Peyer's patch (tissue), 4 donors: ENCODE results near the gene GASK1A. TPM values are rescaled to one million over a fixed set of nuclear protein-coding genes. Genes with fewer than 3 reads are reported as not detected.

ENCODE experiments used
- DNase-seq, 3 donors: peaks; one replicate each; pipeline ENCODE4 v3.0.0-alpha.2; 2017 to 2019
- H3K27ac ChIP-seq, 4 donors: fragments of 200-600 bp; sonication (generic); one replicate each; pipeline ENCODE4 v1.5.1; 2016 to 2019
- H3K27me3 ChIP-seq, 2 donors: fragments of 200-600 bp; sonication (generic); one replicate each; pipeline ENCODE4 v1.5.1; 2019
- H3K36me3 ChIP-seq, 3 donors: fragments of 200-600 bp; sonication (generic); one replicate each; pipeline ENCODE4 v1.5.1; 2016 to 2019
- H3K4me1 ChIP-seq, 4 donors: fragments of 200-600 bp; sonication (generic); one replicate each; pipeline ENCODE4 v1.5.1; 2016 to 2019
- H3K4me3 ChIP-seq, 4 donors: fragments of 200-600 bp; sonication (generic); 1 replicate in 3 of 4; 2 replicates in 1 of 4; pipeline ENCODE4 v1.5.1; 2016 to 2019; ENCODE audit warnings: mild to moderate bottlenecking in 1 of 4
- H3K9me3 ChIP-seq, 4 donors: fragments of 200-600 bp; sonication (generic); one replicate each; pipeline ENCODE4 v1.5.1; 2016 to 2019; ENCODE audit warnings: mild to moderate bottlenecking in 1 of 4
- CTCF ChIP-seq, 6 experiments: fragments of 450-650 bp in 4 of 6; fragments of 200-600 bp in 2 of 6; sonication (generic) in 1 of 6; IDR thresholded peaks; one replicate each; pipeline ENCODE4 v1.5.1; 2017 to 2019; ENCODE audit warnings: antibody characterized with exemption in 6 of 6, mild to moderate bottlenecking in 3 of 6, moderate library complexity in 1 of 6
- POLR2A ChIP-seq, 2 donors: fragments of 450-650 bp; IDR thresholded peaks; one replicate each; pipeline ENCODE4 v1.5.1; 2017; ENCODE audit warnings: antibody characterized with exemption in 2 of 2, mild to moderate bottlenecking in 2 of 2, moderate library complexity in 2 of 2
- total RNA-seq, 4 donors: library from RNA; depleted of rRNA; stranded (reverse); fragments of >200 nt; gene quantifications; one replicate each; pipeline ENCODE4 v1.1.0, GENCODE V29; 2016

The GASK1A gene
- total RNA-seq, 4 donors from 2014 or later, result 1.8 to 9.1 (median 6.3) TPM

- H3K4me3 ChIP-seq, result no peak overlapping the region
- peaks cover 0 to under 1% (median 0%) of the 10 kb centered on the region in 4 donors for H3K4me1 ChIP-seq
- H3K27me3 ChIP-seq, result no peaks in the 10 kb centered on the region
- H3K9me3 ChIP-seq, result no peaks in the 10 kb centered on the region
- H3K27ac ChIP-seq, result no peak overlapping the region
- no peaks in the 10 kb centered on the region for H3K36me3 ChIP-seq
- TF ChIP-seq POLR2A (IDR thresholded peaks at IDR 0.05) (no peak), CTCF (IDR thresholded peaks at IDR 0.05) (no peak)
- no peak for DNase-seq
Measured at GRCh38 chr3:43006825-43007224, 27.7 kb downstream of the GASK1A start.

GRCh38 chr3:43009547-43009946 is 30.4 kb downstream of the GASK1A start:
- no peak for DNase-seq
- H3K9me3 ChIP-seq, result peaks cover 0 to 4% (median 0%) of the 10 kb centered on the region in 4 donors
- H3K27ac ChIP-seq, result no peak overlapping the region
- no peaks in the 10 kb centered on the region for H3K27me3 ChIP-seq
- H3K4me1 ChIP-seq, result no peaks in the 10 kb centered on the region
- TF ChIP-seq CTCF (IDR thresholded peaks at IDR 0.05), result no peak
- no peak overlapping the region for H3K4me3 ChIP-seq
- no peaks in the 10 kb centered on the region for H3K36me3 ChIP-seq

GRCh38 chr3:43010638-43011037 is 31.5 kb downstream of the GASK1A start:
- Histone ChIP-seq H3K27me3 (no peaks in the 10 kb centered on the region), H3K36me3 (no peaks in the 10 kb centered on the region), H3K9me3 (peaks cover 0 to 4% (median 0%) of the 10 kb centered on the region in 4 donors), H3K4me1 (no peaks in the 10 kb centered on the region), H3K4me3 (no peak overlapping the region), H3K27ac (no peak overlapping the region)
- no peak for DNase-seq
- TF ChIP-seq POLR2A (IDR thresholded peaks at IDR 0.05) (no peak), CTCF (IDR thresholded peaks at IDR 0.05) (no peak)

GRCh38 chr3:43011638-43012037 is 32.5 kb downstream of the GASK1A start:
- no peak for TF ChIP-seq POLR2A (IDR thresholded peaks at IDR 0.05)
- no peaks in the 10 kb centered on the region for H3K27me3 ChIP-seq
- no peaks in the 10 kb centered on the region for H3K4me1 ChIP-seq
- no peak overlapping the region for H3K27ac ChIP-seq
- no peak overlapping the region for H3K4me3 ChIP-seq
- no peak for DNase-seq
- H3K36me3 ChIP-seq, result no peaks in the 10 kb centered on the region
- peaks cover 0 to 11% (median 0%) of the 10 kb centered on the region in 4 donors for H3K9me3 ChIP-seq

- DNase-seq, result no peak
- H3K36me3 ChIP-seq, result no peaks in the 10 kb centered on the region
- H3K4me3 ChIP-seq, result no peak overlapping the region
- no peak overlapping the region for H3K27ac ChIP-seq
- TF ChIP-seq CTCF (IDR thresholded peaks at IDR 0.05) (no peak), POLR2A (IDR thresholded peaks at IDR 0.05) (no peak)
- peaks cover 0 to 12% (median 0%) of the 10 kb centered on the region in 4 donors for H3K9me3 ChIP-seq
- no peaks in the 10 kb centered on the region for H3K27me3 ChIP-seq
- no peaks in the 10 kb centered on the region for H3K4me1 ChIP-seq
Measured at GRCh38 chr3:43012174-43012573, 33.1 kb downstream of the GASK1A start.

GRCh38 chr3:43013256-43013655 is 34.1 kb downstream of the GASK1A start:
- H3K9me3 ChIP-seq, result peaks cover 0 to 12% (median 0%) of the 10 kb centered on the region in 4 donors
- no peak overlapping the region for H3K27ac ChIP-seq
- DNase-seq, result no peak
- H3K4me1 ChIP-seq, result no peaks in the 10 kb centered on the region
- TF ChIP-seq CTCF (IDR thresholded peaks at IDR 0.05), result no peak
- no peak for TF ChIP-seq POLR2A (IDR thresholded peaks at IDR 0.05)
- H3K27me3 ChIP-seq, result no peaks in the 10 kb centered on the region
- H3K4me3 ChIP-seq, result no peak overlapping the region
- H3K36me3 ChIP-seq, result no peaks in the 10 kb centered on the region
